Measurements from ENCODE around the gene KCNJ18. TPM values are rescaled to one million over a fixed set of nuclear protein-coding genes. Genes with fewer than 3 reads are reported as not detected.

KCNJ18 gene
- not detected in 2 replicates for total RNA-seq

GRCh38 chr17:21691883-21692703, at the start of gene KCNJ18:
Gene KCNJ18, plus strand, starts transcription at chr17:21692523. Its CDS starts 10,264 bp downstream, at chr17:21702787.

All from nasal cavity respiratory epithelium epithelial cell of viscerocranial mucosa (primary cell).